GM18511 (cell line): ENCODE results near the gene RNF181.
"Not testable (repeated sequence)": the region's sequence is repeated elsewhere in the genome, so short reads cannot be mapped to it uniquely, and the experiment has no call there.

ENCODE experiments used
- ATAC-seq: cut with Tn5 transposase; IDR thresholded peaks from one replicate; pipeline ENCODE4 v1.9.1; 2021; ENCODE audit warnings: mild to moderate bottlenecking, moderate library complexity; ENCODE audit not compliant: unreplicated experiment

Gene RNF181

GRCh38 chr2:85594715-85595300, 737 bp upstream of the RNF181 start:
- peak; percentile 3 for ATAC-seq

GRCh38 chr2:85596026-85596333, 435 bp downstream of the RNF181 start:
- ATAC-seq = no peak

- no peak for ATAC-seq
Measured at GRCh38 chr2:85596486-85597143, 1.1 kb downstream of the RNF181 start.

GRCh38 chr2:85597241-85597640, 1.7 kb downstream of the RNF181 start:
- no peak for ATAC-seq

GRCh38 chr2:85598594-85599340, 3.2 kb downstream of the RNF181 start:
- no peak for ATAC-seq

GRCh38 chr2:85599468-85600234, 4.1 kb downstream of the RNF181 start:
- ATAC-seq = no peak

GRCh38 chr2:85600235-85600575, 4.7 kb downstream of the RNF181 start:
- ATAC-seq = no peak

GRCh38 chr2:85600951-85601770, 5.6 kb downstream of the RNF181 start:
- no peak for ATAC-seq

- ATAC-seq = peak; percentile 52
Measured at GRCh38 chr2:85601771-85602475, 6.4 kb downstream of the RNF181 start.

- peak; percentile 97 for ATAC-seq
Measured at GRCh38 chr2:85602476-85603234, 7.1 kb downstream of the RNF181 start, which contains the start of gene TMEM150A. Gene TMEM150A (minus strand): TSS chr2:85602698. CDS start chr2:85601948, 750 bp downstream.

GRCh38 chr2:85604133-85604444, 8.5 kb downstream of the RNF181 start:
- ATAC-seq = not testable (repeated sequence)

GRCh38 chr2:85604568-85605339, 9.2 kb downstream of the RNF181 start:
- ATAC-seq = no peak

GRCh38 chr2:85605406-85606115, 10.0 kb downstream of the RNF181 start:
- ATAC-seq = no peak

- ATAC-seq = no peak
Measured at GRCh38 chr2:85606116-85606455, 10.5 kb downstream of the RNF181 start.

GRCh38 chr2:85607268-85608215, 12.0 kb downstream of the RNF181 start:
- no peak for ATAC-seq

- ATAC-seq = no peak
Measured at GRCh38 chr2:85611217-85611704, 15.7 kb downstream of the RNF181 start.
